Ovary (tissue), 9 donors: Measurements from ENCODE around the gene FAM20A. TPM values are rescaled to one million over a fixed set of nuclear protein-coding genes. Genes with fewer than 3 reads are reported as not detected.

ENCODE experiments used
- DNase-seq, 5 donors: peaks; one replicate each; pipeline ENCODE4 v3.0.0-alpha.2; 2019 to 2020
- H3K27ac ChIP-seq, 2 donors: fragments of 200-600 bp; one replicate each; pipeline versions ENCODE4 v1.5.1 to v1.8.0; 2019 to 2022
- H3K27me3 ChIP-seq: fragments of 200-600 bp; one replicate; pipeline ENCODE4 v1.8.0; 2022
- H3K36me3 ChIP-seq: fragments of 200-600 bp; sonication (generic); one replicate; pipeline ENCODE4 v1.5.1; 2019
- H3K4me1 ChIP-seq: one replicate; pipeline ENCODE4 v1.8.1; 2013; ENCODE audit warnings: mild to moderate bottlenecking, moderate library complexity; ENCODE audit not compliant: insufficient read depth
- H3K4me3 ChIP-seq: fragments of 200-600 bp; sonication (generic); one replicate; pipeline ENCODE4 v1.5.1; 2017
- H3K9me3 ChIP-seq, 2 donors: fragments of 200-600 bp in 1 of 2; sonication (generic) in 1 of 2; one replicate each; pipeline versions ENCODE4 v1.5.1 to v1.8.1; 2013 to 2019; ENCODE audit warnings: mild to moderate bottlenecking in 1 of 2, moderate library complexity in 1 of 2
- EP300 ChIP-seq: sonication (generic); formaldehyde crosslinking; IDR thresholded peaks from one replicate; pipeline ENCODE4 v1.6.1; 2017; ENCODE audit warnings: antibody characterized with exemption
- POLR2A ChIP-seq: fragments of 450-650 bp; IDR thresholded peaks from one replicate; pipeline ENCODE4 v1.6.1; 2017; ENCODE audit warnings: antibody characterized with exemption, mild to moderate bottlenecking, moderate library complexity
- WGBS, 3 donors: extraction: QIAGEN DNeasy Blood & Tissue Kit in 1 of 3; methylation state at CpG; one replicate each; pipeline versions ENCODE4 v1.1.5 to v1.1.7; 2013 to 2017; 5-methylcytosine and 5-hydroxymethylcytosine counted together
- intact Hi-C, 4 donors: fragments of 100-400 bp; cut with DNase I; formaldehyde crosslinking; loops; one replicate each; pipeline versions ENCODE4 v1.11.0 to v1.15.1; 2022 to 2023
- polyA plus RNA-seq, 2 donors: library from polyadenylated mRNA; stranded (reverse); fragments of 200-250 nt in 1 of 2; fragments of 350-450 nt in 1 of 2; fragmentation: Illumina TruSeq in 1 of 2; extraction: RNeasy Lipid Tissue Mini Kit (QIAGEN cat#74804) in 1 of 2; gene quantifications; one replicate each; pipeline ENCODE4 v1.2.3, GENCODE V29; 2013 to 2014
- total RNA-seq, 7 donors: library from RNA; depleted of rRNA in 2 of 7; stranded (reverse); fragments of >200 nt in 2 of 7; fragmentation: NEBNext Ultra II Directional in 3 of 7; extraction: Animal tissue kit (Norgen Biotek cat#: 25700) in 3 of 7; gene quantifications; one replicate each; pipeline versions ENCODE4 v1.1.0 to v1.2.4, GENCODE V29; 2016 to 2023
- TF ChIP-seq, protein P1 (sequence below), 3 donors: fragments of 450-650 bp in 2 of 3; fragments of 200-600 bp in 1 of 3; IDR thresholded peaks; one replicate each; pipeline versions ENCODE4 v1.5.1 to v1.8.0; 2016 to 2022; ENCODE audit warnings: antibody characterized with exemption in 3 of 3, mild to moderate bottlenecking in 1 of 3
- donor health status: DM: no; HTN: no; CAD: no; lungs with moderate emphysema.
- donor health status: DM: no; HTN: no; CAD: no.
- donor health status: Bipolar disorder and iron deficiency.
- donor health status: DM: yes; HTN: yes; CAD: no.
- donor health status: DM: no; HTN: no; CAD: no.
- donor health status: DM: yes; HTN: yes; CAD: no.

FAM20A gene
- total and polyA plus RNA-seq, 9 donors: 4.9 to 75.8 (median 19.7) TPM

DNA sequence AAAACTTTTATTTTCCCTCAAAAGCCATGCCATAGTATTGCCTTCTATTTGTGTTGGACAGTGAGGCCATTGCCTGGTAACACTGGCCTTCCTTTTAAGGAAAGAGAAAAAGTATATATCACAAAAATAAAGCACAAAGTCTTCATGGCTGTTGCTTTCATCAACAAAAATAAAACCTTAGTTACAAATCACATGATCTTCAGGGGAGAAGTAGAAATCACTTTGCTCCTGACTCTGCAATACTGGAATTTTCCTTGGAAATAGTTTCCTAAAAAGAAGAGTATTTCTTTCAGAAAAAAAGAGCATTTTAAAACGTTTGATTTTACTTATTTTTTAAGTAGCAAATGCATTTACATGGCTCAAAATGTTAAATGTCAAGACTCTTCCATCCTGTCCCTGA, 41.9 kb downstream of the FAM20A start:
- no peak overlapping the region for H3K27ac ChIP-seq
- no peak overlapping the region for H3K4me3 ChIP-seq

DNA sequence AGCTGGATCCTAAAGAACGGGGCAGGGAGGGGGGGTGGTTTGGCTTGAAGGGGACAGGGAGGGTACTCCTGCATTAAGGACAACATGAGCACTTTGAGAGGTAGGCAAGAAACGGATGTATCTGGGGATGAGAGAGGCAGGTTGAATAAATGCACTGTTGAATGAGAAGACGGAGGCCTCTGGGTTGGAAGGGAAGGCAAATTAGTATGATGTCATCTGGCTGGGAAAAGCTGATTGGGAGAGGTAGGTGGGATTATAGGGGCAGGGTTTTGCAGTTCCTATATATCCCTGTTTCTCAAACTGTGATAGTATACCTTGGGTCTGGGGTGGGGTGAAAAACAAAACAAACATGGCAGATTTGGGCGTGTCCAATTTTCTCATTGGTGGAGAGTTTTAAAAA, 44.6 kb downstream of the FAM20A start:
- H3K36me3 ChIP-seq: no peaks in the 10 kb centered on the region
- TF ChIP-seq, protein P1, sequence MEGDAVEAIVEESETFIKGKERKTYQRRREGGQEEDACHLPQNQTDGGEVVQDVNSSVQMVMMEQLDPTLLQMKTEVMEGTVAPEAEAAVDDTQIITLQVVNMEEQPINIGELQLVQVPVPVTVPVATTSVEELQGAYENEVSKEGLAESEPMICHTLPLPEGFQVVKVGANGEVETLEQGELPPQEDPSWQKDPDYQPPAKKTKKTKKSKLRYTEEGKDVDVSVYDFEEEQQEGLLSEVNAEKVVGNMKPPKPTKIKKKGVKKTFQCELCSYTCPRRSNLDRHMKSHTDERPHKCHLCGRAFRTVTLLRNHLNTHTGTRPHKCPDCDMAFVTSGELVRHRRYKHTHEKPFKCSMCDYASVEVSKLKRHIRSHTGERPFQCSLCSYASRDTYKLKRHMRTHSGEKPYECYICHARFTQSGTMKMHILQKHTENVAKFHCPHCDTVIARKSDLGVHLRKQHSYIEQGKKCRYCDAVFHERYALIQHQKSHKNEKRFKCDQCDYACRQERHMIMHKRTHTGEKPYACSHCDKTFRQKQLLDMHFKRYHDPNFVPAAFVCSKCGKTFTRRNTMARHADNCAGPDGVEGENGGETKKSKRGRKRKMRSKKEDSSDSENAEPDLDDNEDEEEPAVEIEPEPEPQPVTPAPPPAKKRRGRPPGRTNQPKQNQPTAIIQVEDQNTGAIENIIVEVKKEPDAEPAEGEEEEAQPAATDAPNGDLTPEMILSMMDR (IDR thresholded peaks at IDR 0.05): no peak
- TF ChIP-seq POLR2A (no peak), EP300 (no peak)
- WGBS, 3 donors: 84 to 89% (median 87%) methylated on average over 4 of the region's 4 CpGs
- intact Hi-C loops: no loop called here
- H3K9me3 ChIP-seq: no peaks in the 10 kb centered on the region
- H3K27ac ChIP-seq: no peak overlapping the region
- H3K27me3 ChIP-seq: no peaks in the 10 kb centered on the region
- H3K4me1 ChIP-seq: no peaks in the 10 kb centered on the region
- no peak for DNase-seq
- no peak overlapping the region for H3K4me3 ChIP-seq

More for the DNA sequence above, 41.9 kb downstream of the FAM20A start:
- intact Hi-C loops: no loop called here
- Histone ChIP-seq H3K4me1 (peaks cover 3% of the 10 kb centered on the region), H3K36me3 (no peaks in the 10 kb centered on the region), H3K9me3 (no peaks in the 10 kb centered on the region), H3K27me3 (no peaks in the 10 kb centered on the region)
- TF ChIP-seq POLR2A: no peak
- TF ChIP-seq EP300: no peak
- TF ChIP-seq, protein P1 (IDR thresholded peaks at IDR 0.05): no peak
- DNase-seq: no peak
- WGBS, 3 donors: 0 to 5% (median 3%) methylated on average over 1 of the region's 1 CpG

DNA sequence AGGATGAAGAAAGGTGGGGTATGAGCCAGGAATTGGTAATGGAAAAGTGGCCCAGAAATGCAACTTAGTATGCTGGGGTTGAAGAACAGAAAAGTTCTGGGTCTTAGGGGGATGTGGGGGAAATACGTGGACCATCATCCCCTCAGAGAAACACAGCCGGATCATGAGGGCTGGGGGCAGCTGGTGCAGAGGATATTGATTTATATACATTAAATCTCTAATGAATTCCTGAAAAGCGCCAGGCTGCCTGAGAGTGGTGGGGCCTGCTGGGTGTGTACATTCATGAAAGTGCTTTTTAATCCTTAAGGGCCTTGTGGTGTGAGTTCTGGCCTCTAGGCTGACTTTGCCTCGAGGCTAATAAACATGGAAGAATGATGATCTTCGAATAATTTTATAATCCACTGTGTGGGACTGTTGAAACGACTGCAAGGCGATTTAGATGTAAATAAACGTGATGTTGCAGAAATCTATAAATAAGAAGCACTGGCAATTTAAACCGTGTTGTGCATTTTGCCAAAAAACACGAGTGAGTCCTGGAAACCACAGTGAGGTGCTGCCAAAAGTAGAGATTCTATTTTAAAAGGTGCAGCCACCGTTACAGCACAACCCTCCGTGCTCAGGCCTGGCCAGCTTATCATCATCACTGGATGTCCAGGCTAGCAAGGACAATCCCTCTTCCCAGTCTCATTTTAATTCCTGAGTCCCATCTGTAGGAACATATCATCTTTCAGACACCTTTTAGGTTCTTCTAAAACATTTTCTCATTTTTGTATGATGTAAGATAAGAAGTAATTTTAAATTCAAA, 56.9 kb downstream of the FAM20A start:
- H3K4me1 ChIP-seq: no peaks in the 10 kb centered on the region
- no peaks in the 10 kb centered on the region for H3K36me3 ChIP-seq
- TF ChIP-seq EP300: no peak
- TF ChIP-seq, protein P1 (IDR thresholded peaks at IDR 0.05): no peak
- TF ChIP-seq POLR2A: no peak
- H3K27ac ChIP-seq: no peak overlapping the region
- H3K4me3 ChIP-seq: no peak overlapping the region
- DNase-seq: no peak
- WGBS, 3 donors: 37 to 76% (median 52%) methylated on average over 12 of the region's 12 CpGs
- intact Hi-C loops: loop anchor here in 3 of 4 donors (5.0 to 10.0 kb wide), 2 partner anchors 210 to 218 kb away; no protein-coding TSS in a partner anchor
- H3K27me3 ChIP-seq: no peaks in the 10 kb centered on the region
- no peaks in the 10 kb centered on the region for H3K9me3 ChIP-seq

DNA sequence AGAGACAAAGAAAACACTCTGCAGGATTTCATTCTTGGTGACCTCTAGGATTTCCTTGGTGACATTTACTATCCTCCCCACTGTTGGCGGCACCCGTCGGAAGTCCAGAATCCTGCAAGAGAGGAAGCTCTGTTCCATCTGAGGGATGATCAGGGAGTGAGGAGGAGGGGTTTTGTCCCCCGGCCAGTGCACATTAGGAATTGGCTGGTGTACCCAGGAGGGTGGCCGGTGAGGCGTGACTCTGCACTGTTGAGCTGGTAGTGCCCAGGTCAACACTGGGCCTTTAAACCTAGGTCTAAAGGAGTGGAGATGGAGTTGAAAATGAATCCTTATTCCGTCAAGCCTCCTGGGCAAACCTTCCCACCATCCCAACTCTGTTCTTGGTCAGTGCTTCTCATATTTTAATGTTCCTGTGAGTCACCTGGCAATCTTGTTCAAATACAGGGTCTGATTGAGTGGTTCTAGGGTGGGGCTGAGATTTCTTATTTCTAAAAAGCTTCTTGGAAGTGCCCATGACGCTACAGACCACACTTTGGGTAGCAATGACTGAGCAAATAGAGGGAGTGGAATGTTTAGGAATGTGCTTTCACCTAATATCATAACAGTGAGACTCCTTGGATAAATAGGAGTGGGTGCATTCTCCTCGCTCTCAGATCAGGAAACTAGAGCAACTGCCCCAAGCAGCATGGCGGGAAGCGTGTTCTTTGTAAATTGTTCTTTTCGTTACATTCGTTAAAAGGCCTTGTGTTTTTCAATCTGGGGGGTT, 58.3 kb downstream of the FAM20A start:
- no peaks in the 10 kb centered on the region for H3K36me3 ChIP-seq
- H3K27ac ChIP-seq: no peak overlapping the region
- WGBS, 3 donors: 95 to 97% (median 96%) methylated on average over 13 of the region's 13 CpGs
- no peaks in the 10 kb centered on the region for H3K27me3 ChIP-seq
- intact Hi-C loops: loop anchor here in 3 of 4 donors (5.0 to 10.0 kb wide), 2 partner anchors 212 to 219 kb away; no protein-coding TSS in a partner anchor
- H3K4me3 ChIP-seq: no peak overlapping the region
- no peaks in the 10 kb centered on the region for H3K9me3 ChIP-seq
- TF ChIP-seq EP300: no peak
- TF ChIP-seq, protein P1 (IDR thresholded peaks at IDR 0.05): no peak
- no peak for TF ChIP-seq POLR2A
- DNase-seq: no peak
- no peaks in the 10 kb centered on the region for H3K4me1 ChIP-seq
